DMS 273 (cell line): ENCODE measurements around the gene CD82.

Experiments used
- DNase-seq: peaks from one replicate; lab custom pipeline; 2025; ENCODE audit not compliant: unreplicated experiment; lab: John Stamatoyannopoulos, UW

CD82 gene

GRCh38 chr11:44614281-44614775 lies 48.9 kb downstream of the CD82 start:
- DNase-seq: no peak

- no peak for DNase-seq
Measured at GRCh38 chr11:44615041-44615755, 49.7 kb downstream of the CD82 start.

- DNase-seq: no peak
Measured at GRCh38 chr11:44615913-44616791, 50.7 kb downstream of the CD82 start.

GRCh38 chr11:44617671-44618461 lies 52.4 kb downstream of the CD82 start:
- DNase-seq: no peak

- DNase-seq: no peak
Measured at GRCh38 chr11:44618561-44619425, 53.3 kb downstream of the CD82 start.

GRCh38 chr11:44620328-44620725 lies 54.9 kb downstream of the CD82 start:
- no peak for DNase-seq

- DNase-seq: peak; percentile 85
Measured at GRCh38 chr11:44621140-44621681, 55.7 kb downstream of the CD82 start.

- no peak for DNase-seq
Measured at GRCh38 chr11:44621784-44622183, 56.3 kb downstream of the CD82 start.

GRCh38 chr11:44622190-44622650 lies 56.8 kb downstream of the CD82 start:
- no peak for DNase-seq

GRCh38 chr11:44622721-44623258 lies 57.3 kb downstream of the CD82 start:
- no peak for DNase-seq

GRCh38 chr11:44623341-44623730 lies 57.9 kb downstream of the CD82 start:
- DNase-seq: no peak

GRCh38 chr11:44623731-44624491 lies 58.4 kb downstream of the CD82 start:
- peak; percentile 57 for DNase-seq

- DNase-seq: no peak
Measured at GRCh38 chr11:44624761-44625221, 59.3 kb downstream of the CD82 start.

- no peak for DNase-seq
Measured at GRCh38 chr11:44625759-44626523, 60.5 kb downstream of the CD82 start.

- no peak for DNase-seq
Measured at GRCh38 chr11:44626645-44627044, 61.2 kb downstream of the CD82 start.

GRCh38 chr11:44627165-44627789 lies 61.8 kb downstream of the CD82 start:
- DNase-seq: no peak

- peak; percentile 68 for DNase-seq
Measured at GRCh38 chr11:44627911-44628729, 62.7 kb downstream of the CD82 start.
